Measurements from ENCODE around the gene ZFHX3. TPM values are rescaled to one million over a fixed set of nuclear protein-coding genes. Genes with fewer than 3 reads are reported as not detected.
"Not testable (repeated sequence)": the region's sequence is repeated elsewhere in the genome, so short reads cannot be mapped to it uniquely, and the experiment has no call there.

ZFHX3 gene
- total RNA-seq, 1 experiment from 2014 or later, result 0.68 TPM

DNA sequence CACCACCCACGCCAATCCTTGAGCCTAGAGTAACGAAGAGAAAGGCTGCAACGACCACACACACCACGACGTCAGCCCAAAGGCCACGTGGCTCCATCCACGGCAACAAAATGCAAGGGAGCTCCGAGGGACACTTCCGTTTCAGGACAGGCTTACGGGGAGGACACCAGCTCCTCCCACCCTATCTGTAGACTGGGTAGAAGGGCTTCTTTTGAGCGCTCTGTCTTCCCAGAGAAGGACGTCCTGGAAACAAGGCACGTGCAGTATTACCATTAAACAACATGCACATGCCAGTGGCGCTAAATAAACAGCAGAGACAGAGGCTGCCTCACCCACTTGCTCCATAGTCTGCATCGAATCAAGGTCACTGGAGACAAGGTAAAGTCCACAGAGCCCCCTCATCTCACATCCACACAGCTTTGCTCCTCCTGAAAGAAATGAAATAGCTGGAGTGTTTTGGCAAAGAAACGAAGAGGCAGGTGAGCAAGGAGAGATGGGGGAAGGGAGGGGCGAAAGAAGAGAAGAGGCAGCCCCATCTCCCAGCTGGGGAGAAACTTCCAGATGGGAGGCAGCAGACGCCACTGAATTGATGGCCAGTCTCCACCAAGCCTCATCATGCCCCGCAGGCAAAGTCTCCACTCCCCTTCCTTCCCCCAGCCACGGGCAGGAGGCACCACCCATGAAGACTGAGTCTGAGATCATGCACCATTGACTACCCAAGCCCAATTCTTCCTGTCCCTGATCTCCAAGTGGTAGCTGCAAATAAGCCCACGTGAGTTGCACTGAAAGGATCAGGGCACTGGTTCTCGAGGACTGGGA lies 24.0 kb downstream of the ZFHX3 start:
- DNase-seq (ENCODE audit: low spot score), result no peak

DNA sequence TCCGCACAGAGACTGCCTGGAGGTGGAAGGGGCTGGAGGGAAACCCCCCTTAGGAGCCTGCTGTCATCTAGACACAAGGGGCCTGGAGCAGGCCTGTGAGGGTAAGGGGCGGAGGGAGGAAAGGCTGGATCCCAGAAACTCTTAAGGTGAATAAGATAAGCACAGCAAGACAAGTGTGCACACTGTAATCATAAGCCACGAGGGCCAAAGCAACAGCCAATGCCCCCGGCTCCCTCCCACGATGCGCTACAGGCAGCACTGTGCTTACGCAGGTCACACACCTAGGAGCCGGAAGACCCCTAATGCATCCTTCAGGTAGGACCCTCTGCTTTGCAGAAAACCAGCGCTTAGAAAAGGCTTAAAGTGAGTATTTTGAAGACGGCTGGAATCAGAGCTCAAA lies 24.6 kb downstream of the ZFHX3 start:
- no peak for DNase-seq (ENCODE audit: low spot score)

GRCh38 chr16:73022534-73022933 lies 25.4 kb downstream of the ZFHX3 start:
- DNase-seq (ENCODE audit: low spot score), result no peak

DNA sequence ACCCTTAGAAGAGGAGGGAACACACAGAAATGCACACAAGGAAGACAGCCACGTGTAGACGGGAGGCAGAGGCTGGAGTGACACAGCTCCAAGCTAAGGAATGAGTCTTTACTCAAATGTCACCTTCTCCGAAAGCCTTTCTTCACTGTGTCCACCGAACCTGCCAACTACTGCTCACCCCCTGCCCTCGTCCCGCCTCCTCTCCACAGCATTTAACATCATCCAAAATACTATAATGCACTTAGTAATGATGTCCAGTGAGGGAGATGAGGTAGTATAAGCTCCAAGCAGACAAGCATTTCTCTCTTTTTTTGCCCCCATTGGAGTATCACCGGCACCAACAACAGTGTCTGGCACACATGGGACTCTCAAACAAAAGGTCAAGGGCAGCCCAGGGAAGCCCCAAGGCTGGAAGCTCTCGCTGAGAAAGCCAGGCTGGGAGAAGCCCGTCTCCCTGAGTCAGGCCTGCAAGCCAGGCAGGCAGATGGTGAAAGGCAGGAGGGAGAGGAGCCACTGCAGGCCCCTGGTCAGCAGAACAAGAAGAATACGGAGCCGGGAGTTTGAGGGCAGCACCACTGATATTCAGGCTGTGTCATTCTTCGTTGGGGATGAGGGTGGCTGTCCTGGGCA lies 25.9 kb downstream of the ZFHX3 start:
- no peak for DNase-seq (ENCODE audit: low spot score)

- peak; percentile 66 for DNase-seq (ENCODE audit: low spot score)
These were observed 27.5 kb downstream of the ZFHX3 start for GRCh38 chr16:73020409-73020884.

DNA sequence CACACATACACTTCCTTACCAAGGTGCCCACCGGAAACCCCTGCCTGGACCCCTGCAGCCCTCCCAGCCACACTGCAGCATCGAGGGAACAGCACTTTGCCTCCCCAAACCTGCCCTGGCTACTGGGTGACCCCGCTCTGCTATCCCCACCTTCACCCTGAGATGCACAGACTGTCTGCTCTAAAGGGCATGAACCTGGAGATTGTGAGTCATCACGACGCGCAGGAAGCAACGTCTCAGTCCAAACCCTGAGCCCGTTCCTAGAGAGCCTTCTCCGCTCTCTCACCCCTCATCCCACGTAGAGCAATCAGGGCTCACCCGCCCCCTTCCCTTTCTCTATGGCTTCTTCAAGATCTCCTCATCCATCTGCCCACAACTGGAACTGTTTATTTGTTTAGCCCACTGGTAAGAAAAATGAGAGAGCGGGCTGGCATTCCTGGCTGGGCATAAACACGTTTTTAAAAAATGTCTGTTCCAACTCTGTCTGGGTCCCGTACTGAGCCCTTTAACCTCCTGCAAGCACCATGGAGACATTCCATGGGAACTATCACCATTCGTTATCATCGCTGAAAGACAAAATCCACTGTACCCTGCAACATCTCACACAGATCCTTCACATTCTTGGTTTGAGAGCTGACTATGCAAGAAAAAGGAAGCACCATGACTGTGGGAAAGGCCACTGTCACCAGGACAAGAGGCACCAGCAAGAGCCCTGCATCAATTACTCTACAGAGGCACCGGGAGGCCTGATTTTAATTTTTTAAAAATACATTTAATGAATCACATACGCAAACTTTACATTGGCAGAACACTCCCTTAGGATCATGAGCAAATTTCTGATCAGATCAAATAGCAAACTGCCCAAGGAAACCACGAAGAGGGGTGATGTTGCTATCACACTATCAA lies 28.2 kb downstream of the ZFHX3 start:
- DNase-seq (ENCODE audit: low spot score), result peak; percentile 82

GRCh38 chr16:73018821-73019456 lies 29.0 kb downstream of the ZFHX3 start:
- no peak for DNase-seq (ENCODE audit: low spot score)

DNA sequence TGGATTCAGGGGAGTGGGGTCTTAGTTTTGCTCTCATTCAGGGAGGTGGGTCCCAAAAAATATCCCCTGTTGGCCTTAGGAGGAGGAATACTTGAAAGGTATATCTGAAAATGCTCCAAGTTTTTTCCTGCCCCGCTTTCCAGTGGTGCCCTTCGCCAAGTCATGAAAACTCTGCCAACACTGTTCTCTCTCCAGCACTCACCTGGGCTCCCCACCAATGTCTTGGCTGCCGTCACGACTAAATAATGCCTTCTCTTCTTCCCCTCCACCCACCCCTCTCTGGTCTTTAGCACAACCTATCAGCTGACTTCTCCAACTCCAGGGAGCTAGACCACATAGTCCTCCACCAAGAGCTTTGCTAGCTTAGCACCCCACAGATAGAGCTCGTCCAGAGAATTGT lies 30.6 kb downstream of the ZFHX3 start:
- no peak for DNase-seq (ENCODE audit: low spot score)

DNA sequence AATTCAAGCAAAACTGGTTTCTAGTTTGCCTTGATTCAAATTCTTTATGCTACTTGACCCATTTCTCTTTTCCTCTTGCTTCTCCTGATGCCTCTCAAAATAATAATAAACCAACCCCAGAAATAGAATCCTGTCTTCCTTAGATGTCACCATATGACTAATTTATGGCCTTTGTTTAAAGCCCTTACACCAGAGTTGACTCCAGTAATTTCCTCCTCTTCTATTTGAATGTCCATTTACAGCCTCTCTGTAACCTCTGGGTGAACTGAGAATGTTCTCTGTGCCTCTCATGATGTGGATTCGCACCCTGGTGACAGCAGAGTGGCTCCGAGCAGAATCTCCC lies 31.5 kb downstream of the ZFHX3 start:
- no peak for DNase-seq (ENCODE audit: low spot score)

GRCh38 chr16:73015612-73016487 lies 32.1 kb downstream of the ZFHX3 start:
- no peak for DNase-seq (ENCODE audit: low spot score)

GRCh38 chr16:73014768-73015167 lies 33.2 kb downstream of the ZFHX3 start:
- DNase-seq (ENCODE audit: low spot score), result no peak

DNA sequence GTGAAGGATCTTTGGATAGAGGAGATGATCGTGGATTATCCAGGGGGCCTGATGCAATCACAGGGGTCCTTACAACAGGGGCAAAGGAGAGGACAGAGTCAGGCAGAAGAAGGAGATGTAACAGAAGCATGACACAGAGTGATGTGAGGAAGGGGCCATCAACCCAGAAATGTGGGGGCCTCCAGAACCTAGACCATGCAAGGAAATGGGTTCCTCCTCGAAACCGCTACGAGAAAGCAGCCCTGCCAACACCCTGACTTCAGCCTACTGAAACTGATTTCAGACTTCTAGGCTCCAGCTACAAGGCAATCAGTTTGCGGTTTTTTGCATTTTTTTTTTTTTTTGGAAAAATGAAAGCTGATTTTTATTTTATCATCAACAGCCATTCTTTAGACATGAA lies 34.0 kb downstream of the ZFHX3 start:
- no peak for DNase-seq (ENCODE audit: low spot score)

DNA sequence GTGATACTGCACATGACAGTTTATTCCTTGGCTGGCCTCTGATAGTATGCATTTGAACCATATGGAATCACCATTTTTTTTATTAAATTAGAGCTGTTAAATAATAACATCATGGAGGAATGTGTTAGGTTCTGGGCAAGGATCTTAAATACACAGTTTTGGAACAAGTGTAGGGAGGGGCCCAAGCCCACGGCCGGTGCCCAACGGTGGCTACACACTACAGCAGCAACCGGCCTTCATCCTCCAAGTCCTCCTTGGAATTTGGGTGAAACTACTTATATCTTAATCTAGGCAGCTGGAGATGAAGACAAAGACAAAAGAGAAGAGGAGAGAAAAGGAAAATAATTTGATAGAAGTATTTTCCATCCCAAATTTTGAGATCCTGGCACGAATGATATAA lies 35.6 kb downstream of the ZFHX3 start:
- DNase-seq (ENCODE audit: low spot score), result no peak

GRCh38 chr16:73011926-73012325 lies 36.0 kb downstream of the ZFHX3 start:
- no peak for DNase-seq (ENCODE audit: low spot score)

DNA sequence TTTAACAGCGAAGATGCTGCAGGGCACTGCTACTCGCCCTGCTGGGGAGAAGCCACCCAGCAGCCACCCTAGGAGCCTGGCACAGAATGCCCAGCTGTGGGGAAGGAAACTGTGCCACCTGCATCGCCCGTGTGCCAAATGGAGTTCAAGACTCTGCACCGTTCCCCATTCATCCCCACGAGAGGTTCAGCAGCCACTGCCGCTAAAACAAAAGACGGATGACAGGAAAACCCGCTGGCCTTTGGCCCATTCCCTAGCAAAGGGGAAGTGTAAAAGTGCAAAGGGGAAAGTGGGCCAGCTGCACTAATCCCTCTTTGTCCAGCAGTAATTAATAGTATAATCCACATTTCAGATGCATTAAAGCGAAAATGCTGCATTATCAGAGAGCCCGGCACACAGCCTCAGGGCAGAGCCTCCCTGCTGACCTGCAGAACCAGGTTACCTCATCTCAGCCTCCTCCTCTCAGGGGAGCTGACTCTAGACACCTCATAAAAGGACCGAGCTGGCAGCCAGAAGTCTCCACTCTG lies 37.7 kb downstream of the ZFHX3 start:
- no peak for DNase-seq (ENCODE audit: low spot score)

DNA sequence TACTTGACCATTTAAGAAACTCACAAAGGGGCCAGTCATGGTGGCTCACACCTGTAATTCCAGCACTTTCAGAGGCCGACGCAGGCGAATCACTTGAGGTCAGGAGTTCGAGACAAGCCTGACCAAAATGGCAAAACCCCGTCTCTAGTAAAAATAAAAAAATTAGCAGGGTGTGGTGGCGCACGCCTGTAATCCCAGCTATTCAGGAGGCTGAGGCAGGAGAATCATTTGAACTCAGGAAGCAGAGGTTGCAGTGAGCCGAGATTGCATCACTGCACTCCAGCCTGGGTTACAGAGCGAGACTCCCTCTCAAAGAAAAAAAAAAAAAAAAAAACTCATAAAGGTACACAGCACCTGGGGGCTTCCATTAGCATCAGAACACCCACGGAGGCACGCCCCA lies 38.2 kb downstream of the ZFHX3 start:
- DNase-seq (ENCODE audit: low spot score), result not testable (repeated sequence)

- DNase-seq (ENCODE audit: low spot score), result no peak
These were observed 41.9 kb downstream of the ZFHX3 start for GRCh38 chr16:73006026-73006425.

- DNase-seq (ENCODE audit: low spot score), result no peak
These were observed 45.1 kb downstream of the ZFHX3 start for GRCh38 chr16:73002866-73003265.

DNA sequence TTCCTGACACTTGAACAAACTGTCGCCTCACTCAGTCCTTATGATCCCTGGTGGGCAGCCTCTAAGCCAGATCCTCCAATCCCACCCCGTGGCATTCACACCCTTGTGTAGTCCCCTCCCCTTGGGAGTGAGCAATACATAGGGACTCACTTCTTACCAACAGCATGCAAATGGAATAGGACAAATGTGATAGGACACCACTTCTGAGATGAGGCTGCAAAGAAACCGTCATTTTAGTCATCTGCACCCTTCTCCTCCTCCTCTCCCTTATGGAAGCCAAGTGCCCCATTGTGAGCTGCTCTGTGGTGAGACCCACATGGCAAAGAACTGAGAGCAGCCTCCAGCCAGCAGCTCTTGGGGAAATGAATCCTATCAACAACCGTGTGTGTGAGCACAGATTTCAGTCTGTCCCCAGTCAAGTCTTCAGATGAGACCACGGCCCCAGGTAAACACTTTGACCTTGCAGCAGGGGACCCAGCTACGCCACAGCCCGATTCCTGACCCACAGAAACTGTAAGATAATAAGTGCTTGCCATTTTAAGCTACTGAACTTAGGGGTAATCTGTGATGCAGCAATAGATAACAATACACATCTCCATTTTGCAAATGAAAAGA lies 46.9 kb downstream of the ZFHX3 start:
- DNase-seq (ENCODE audit: low spot score), result no peak

Data from H4 (cell line).